ENCODE data around the gene SLC22A15.

The SLC22A15 gene

GRCh38 chr1:116110567-116111523 lies 134.5 kb downstream of the SLC22A15 start, which contains the start of gene MAB21L3:
Gene MAB21L3 (plus strand): TSS chr1:116111399. CDS start chr1:116112616, 1,217 bp downstream.
- no peak for DNase-seq

- DNase-seq, result no peak
Measured at GRCh38 chr1:116111524-116112021, 135.3 kb downstream of the SLC22A15 start.

DNA sequence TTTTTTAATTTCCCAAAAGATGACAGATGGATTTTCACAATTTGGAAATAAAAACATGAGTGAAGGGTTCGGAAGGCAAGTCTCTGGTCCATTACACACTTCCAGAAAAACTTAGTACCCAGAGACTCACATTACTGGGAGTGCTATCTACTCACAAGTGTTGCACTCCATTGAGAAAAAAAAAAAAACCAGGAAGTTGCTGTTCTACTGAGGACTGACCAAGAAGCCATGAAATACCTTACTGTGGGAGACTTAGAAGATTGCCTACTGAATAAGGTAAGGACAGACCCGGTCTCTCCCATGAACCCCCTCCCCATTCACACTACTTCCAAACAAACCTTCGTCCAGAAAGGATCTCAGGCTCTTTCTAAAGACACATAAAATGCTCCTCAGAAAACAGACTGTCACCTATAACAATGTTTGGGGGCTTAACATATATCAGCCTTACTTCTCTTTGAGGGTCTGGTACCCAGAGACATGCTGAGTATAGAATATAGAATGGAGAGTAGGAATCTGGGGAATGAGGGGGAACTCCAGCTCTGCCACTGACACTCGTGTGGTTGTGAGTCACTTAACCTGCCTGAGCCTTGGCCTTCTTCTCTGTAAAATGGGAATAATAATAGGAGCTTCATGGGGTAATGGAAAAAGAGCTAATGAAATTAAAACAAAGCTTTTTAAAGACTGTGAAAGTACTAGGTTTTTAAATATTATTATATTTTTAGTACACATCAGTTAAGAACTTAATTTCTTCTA lies 136.3 kb downstream of the SLC22A15 start:
- no peak for DNase-seq

- no peak for DNase-seq
Measured at GRCh38 chr1:116113615-116114014, 137.3 kb downstream of the SLC22A15 start.

- DNase-seq, result no peak
Measured at GRCh38 chr1:116115476-116116439, 139.4 kb downstream of the SLC22A15 start.

- no peak for DNase-seq
Measured at GRCh38 chr1:116118471-116118870, 142.2 kb downstream of the SLC22A15 start.
